Neural crest cell (in vitro differentiated cells): ENCODE measurements around the gene HRH3. TPM values are rescaled to one million over a fixed set of nuclear protein-coding genes. Genes with fewer than 3 reads are reported as not detected.

Experiments
- DNase-seq: peaks from one replicate; pipeline ENCODE4 v3.0.0; 2021; ENCODE audit warnings: low read depth, mixed read lengths, low spot score
- H3K27ac Mint-ChIP-seq: one replicate; pipeline ENCODE4 v1.8.0; 2021; ENCODE audit warnings: mild to moderate bottlenecking, mixed read lengths; ENCODE audit not compliant: unreplicated experiment
- H3K27me3 Mint-ChIP-seq: 2 replicates; pipeline ENCODE4 v1.8.0; 2021; ENCODE audit warnings: low read depth, mild to moderate bottlenecking, mixed read lengths
- H3K36me3 Mint-ChIP-seq: 2 replicates; pipeline ENCODE4 v1.8.0; 2021; ENCODE audit warnings: low read depth, mild to moderate bottlenecking, mixed read lengths
- H3K4me1 Mint-ChIP-seq: 2 replicates; pipeline ENCODE4 v1.8.0; 2021; ENCODE audit warnings: mixed read lengths
- H3K4me3 Mint-ChIP-seq: one replicate; pipeline ENCODE4 v1.8.0; 2021; ENCODE audit warnings: mild to moderate bottlenecking, mixed read lengths
- H3K9me3 Mint-ChIP-seq: 2 replicates; pipeline ENCODE4 v1.8.0; 2021; ENCODE audit warnings: mixed read lengths
- total RNA-seq: library from RNA; stranded (reverse); gene quantifications from 2 replicates; pipeline ENCODE4 v1.2.1, GENCODE V29; 2021
- TF ChIP-seq, protein P1 (sequence below): fragments of 200-600 bp; sonication (generic); conservative IDR thresholded peaks from 2 replicates; pipeline ENCODE4 v1.5.0; 2021; ENCODE audit warnings: antibody characterized with exemption, mild to moderate bottlenecking

The HRH3 gene
- total RNA-seq, 1 donor from 2014 or later = 0.75 TPM

DNA sequence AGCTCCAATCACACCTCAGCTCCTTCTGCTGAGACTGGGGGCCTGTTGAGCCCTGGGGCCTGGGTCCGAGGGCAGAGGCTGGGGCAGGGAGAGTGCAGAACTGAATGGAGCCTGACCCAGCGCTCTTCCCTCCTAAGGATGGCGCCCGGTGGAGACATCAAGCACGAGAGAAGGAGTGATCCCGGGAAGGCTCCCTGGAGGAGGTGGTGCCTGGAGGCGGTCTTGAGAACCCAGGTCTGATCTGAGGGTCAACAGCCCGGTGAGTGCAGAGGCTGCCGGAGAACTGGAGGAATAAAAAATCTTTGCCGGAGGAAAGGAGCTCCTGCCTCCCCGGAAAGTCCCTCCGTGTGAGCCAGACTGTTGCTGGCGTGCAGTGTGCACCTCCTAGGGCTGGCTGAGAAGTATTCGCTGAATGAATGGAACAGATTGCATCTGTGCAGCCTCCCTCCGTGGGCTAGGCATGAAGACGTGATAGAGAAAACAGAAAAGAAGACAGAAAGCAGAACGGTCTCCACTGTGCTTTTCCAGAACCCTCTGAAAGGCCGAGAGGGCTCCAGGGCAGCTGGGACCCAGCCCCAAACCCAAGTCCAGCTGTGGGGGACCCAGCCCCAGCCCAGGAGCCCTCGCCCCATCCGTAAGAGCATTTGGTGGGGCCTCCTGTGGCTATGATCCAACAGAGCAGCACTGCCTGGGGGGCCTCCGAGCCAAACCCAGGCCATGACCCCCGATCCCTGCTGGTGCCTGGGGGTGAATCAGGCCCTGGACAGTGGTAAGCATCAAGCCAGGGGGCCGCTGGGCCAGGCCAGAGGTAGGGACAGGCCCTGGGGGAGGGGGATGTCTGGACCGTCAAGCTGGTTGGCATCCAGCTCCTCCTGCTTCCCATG is 6.9 kb upstream of the HRH3 start:
- no peaks in the 10 kb centered on the region for H3K9me3 Mint-ChIP-seq

DNA sequence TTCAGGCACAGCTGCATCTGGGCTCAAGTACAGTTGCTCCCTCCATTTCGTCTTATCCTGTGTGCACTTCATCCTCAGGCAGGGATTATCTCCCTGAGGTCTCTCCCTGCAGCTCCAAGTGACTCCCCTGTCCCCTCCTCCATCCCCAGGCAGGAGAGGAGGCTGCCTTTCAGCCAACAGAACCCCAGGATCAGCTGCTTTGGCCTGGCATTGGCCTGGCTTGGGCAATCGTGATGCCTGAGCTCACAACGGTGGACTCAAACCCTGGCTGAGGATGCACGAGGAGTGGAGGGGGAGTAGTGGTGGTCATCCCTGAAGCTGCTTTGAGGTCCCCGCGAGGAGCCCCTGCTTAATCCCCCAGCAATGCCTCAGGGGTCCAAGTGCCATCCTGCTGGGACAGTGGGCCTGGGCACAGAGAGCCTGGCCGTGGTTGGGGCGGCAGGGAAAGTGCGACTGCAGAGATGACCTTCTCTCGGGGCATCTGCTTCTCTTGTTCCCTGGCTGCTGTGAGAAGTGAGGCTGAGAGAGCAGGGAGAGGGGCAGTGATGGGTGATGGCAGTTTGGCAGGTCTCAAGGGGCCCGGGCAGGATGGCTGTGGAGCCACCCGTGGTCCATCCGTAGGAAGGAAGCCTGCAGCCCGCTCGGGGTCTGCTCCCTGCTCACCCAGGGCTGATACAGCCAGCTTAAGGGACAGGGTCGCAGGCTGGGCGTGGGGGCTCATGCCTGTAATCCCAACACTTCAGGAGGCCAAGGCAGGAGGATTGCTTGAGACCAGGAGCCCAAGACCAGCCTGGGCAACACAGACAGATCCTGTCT is 6.0 kb upstream of the HRH3 start:
- no peak overlapping the region for H3K27ac Mint-ChIP-seq
- H3K9me3 Mint-ChIP-seq = no peaks in the 10 kb centered on the region
- TF ChIP-seq, protein P1, sequence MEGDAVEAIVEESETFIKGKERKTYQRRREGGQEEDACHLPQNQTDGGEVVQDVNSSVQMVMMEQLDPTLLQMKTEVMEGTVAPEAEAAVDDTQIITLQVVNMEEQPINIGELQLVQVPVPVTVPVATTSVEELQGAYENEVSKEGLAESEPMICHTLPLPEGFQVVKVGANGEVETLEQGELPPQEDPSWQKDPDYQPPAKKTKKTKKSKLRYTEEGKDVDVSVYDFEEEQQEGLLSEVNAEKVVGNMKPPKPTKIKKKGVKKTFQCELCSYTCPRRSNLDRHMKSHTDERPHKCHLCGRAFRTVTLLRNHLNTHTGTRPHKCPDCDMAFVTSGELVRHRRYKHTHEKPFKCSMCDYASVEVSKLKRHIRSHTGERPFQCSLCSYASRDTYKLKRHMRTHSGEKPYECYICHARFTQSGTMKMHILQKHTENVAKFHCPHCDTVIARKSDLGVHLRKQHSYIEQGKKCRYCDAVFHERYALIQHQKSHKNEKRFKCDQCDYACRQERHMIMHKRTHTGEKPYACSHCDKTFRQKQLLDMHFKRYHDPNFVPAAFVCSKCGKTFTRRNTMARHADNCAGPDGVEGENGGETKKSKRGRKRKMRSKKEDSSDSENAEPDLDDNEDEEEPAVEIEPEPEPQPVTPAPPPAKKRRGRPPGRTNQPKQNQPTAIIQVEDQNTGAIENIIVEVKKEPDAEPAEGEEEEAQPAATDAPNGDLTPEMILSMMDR = no peak
- H3K4me1 Mint-ChIP-seq = peaks cover 2% of the 10 kb centered on the region
- H3K36me3 Mint-ChIP-seq = no peaks in the 10 kb centered on the region
- H3K27me3 Mint-ChIP-seq = peaks cover 52% of the 10 kb centered on the region
- no peak overlapping the region for H3K4me3 Mint-ChIP-seq
- DNase-seq = no peak

More for the DNA sequence above, 6.9 kb upstream of the HRH3 start:
- Mint-ChIP-seq H3K27me3 (peaks cover 43% of the 10 kb centered on the region), H3K27ac (no peak overlapping the region), H3K4me3 (no peak overlapping the region), H3K4me1 (no peaks in the 10 kb centered on the region), H3K36me3 (no peaks in the 10 kb centered on the region)
- TF ChIP-seq, protein P1 = no peak
- DNase-seq = no peak

DNA sequence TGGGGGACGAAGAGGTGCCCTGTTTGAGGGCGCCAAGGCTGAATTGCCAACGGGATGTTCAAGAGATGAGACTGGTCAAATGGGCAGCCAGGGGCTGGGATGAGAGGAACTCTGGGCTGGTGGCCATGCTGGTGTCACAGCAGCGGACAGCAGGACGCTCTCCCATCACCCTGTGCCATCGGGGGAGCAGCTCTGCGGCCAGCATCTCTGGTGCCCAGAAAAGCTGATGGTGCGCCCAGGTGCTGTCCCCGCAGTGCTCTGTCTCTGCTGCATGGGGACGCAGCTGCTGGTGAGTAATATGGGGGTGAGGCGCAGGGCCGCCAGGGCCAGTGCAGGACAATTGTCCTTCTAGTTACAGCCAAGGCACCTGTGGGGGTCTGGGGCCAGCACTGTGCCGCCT is 4.9 kb upstream of the HRH3 start:
- peaks cover 3% of the 10 kb centered on the region for H3K4me1 Mint-ChIP-seq
- no peak overlapping the region for H3K27ac Mint-ChIP-seq
- TF ChIP-seq, protein P1 = no peak
- H3K36me3 Mint-ChIP-seq = no peaks in the 10 kb centered on the region
- peaks cover 57% of the 10 kb centered on the region for H3K27me3 Mint-ChIP-seq
- no peak for DNase-seq
- no peaks in the 10 kb centered on the region for H3K9me3 Mint-ChIP-seq
- no peak overlapping the region for H3K4me3 Mint-ChIP-seq

DNA sequence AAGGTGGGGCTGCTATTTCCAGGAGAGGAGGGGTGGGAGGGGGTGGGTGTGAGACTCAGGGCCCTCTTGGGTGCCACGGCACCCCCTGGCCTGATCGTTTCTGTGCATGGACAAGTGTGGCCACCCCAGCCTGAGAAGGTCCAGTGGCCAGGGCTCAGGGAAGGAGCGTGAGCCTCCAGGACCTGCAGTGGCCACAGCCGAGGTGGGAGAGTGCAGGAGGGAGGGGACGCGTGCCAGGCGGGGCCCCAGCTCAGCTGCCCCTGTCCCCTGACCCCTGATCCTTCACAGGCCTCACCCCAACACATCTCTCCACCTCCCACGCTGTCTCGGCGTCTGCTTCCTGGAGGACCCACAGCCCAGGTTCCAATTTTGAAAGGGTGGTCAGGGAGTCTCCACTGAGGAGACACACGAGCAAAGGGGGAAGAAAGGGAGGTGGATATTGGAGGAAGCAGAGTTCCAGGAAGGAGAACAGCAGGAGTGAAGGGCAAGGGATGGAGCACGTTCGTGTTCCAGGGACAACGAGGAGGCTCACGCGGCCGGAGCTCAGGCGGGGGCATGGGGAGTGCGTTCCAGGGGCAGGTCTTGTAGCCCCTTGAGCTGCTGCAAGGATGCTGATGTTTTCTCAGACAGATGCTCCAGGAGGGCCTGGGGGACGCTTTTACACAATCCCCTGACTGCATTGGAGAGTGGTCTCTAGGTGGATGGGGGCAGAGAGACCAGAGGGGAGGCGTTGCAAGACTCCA is 4.2 kb upstream of the HRH3 start:
- H3K27me3 Mint-ChIP-seq = peaks cover 61% of the 10 kb centered on the region
- no peak overlapping the region for H3K4me3 Mint-ChIP-seq
- H3K27ac Mint-ChIP-seq = no peak overlapping the region
- TF ChIP-seq, protein P1 = no peak
- H3K9me3 Mint-ChIP-seq = no peaks in the 10 kb centered on the region
- no peak for DNase-seq
- no peaks in the 10 kb centered on the region for H3K36me3 Mint-ChIP-seq
- H3K4me1 Mint-ChIP-seq = peaks cover 3% of the 10 kb centered on the region

DNA sequence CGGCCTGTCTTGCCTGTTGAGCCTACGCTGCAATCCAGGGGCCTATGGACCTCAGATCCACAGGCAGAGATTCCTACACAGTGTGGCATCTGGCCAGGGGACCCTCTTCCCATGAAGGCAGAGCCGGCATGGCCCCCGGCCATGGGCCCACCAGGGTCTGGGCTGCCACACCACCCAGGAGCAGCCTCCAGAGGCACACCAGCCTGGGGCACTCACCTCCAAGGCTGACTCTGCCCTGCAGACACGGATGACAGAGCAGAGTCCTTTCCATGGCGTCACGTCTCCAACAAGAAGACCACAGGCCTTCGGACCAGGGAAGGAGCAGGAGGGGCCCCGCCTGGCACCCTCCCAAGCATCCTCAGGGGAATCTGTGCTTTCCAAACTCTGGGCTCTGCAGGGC is 3.5 kb upstream of the HRH3 start:
- no peak for DNase-seq
- no peaks in the 10 kb centered on the region for H3K9me3 Mint-ChIP-seq
- no peak overlapping the region for H3K27ac Mint-ChIP-seq
- peaks cover 69% of the 10 kb centered on the region for H3K27me3 Mint-ChIP-seq
- H3K4me1 Mint-ChIP-seq = peaks cover 3% of the 10 kb centered on the region
- no peak overlapping the region for H3K4me3 Mint-ChIP-seq
- H3K36me3 Mint-ChIP-seq = no peaks in the 10 kb centered on the region
- TF ChIP-seq, protein P1 = no peak
